NCI-H1694 treated with DMSO at 0.1 percent for 48 hours (cell line): ENCODE measurements around the gene SLC5A9.
A peak's percentile ranks its signal among the peaks of the same experiment; 100 is the strongest.
"Not testable (repeated sequence)": the region's sequence is repeated elsewhere in the genome, so short reads cannot be mapped to it uniquely, and the experiment has no call there.

ENCODE experiments used
- DNase-seq: peaks from one replicate; lab custom pipeline; 2025; lab: John Stamatoyannopoulos, UW

The SLC5A9 gene

GRCh38 chr1:48214366-48214765 is 8.2 kb upstream of the SLC5A9 start:
- not testable (repeated sequence) for DNase-seq

- DNase-seq, result no peak
These were observed 7.7 kb upstream of the SLC5A9 start for GRCh38 chr1:48214820-48215219.

- no peak for DNase-seq
These were observed 7.3 kb upstream of the SLC5A9 start for GRCh38 chr1:48215222-48215621.

GRCh38 chr1:48215889-48216288 is 6.6 kb upstream of the SLC5A9 start:
- no peak for DNase-seq

- DNase-seq, result no peak
These were observed 6.2 kb upstream of the SLC5A9 start for GRCh38 chr1:48216313-48216712.

- no peak for DNase-seq
These were observed 5.6 kb upstream of the SLC5A9 start for GRCh38 chr1:48216941-48217340.

GRCh38 chr1:48217856-48218255 is 4.7 kb upstream of the SLC5A9 start:
- no peak for DNase-seq

GRCh38 chr1:48219803-48220202 is 2.7 kb upstream of the SLC5A9 start:
- DNase-seq, result no peak

- no peak for DNase-seq
These were observed 1.4 kb upstream of the SLC5A9 start for GRCh38 chr1:48221122-48221521.

- DNase-seq, result no peak
These were observed 859 bp upstream of the SLC5A9 start for GRCh38 chr1:48221657-48222056.

- DNase-seq, result no peak
These were observed 1.1 kb downstream of the SLC5A9 start for GRCh38 chr1:48223366-48224240.

GRCh38 chr1:48224791-48225190 is 2.3 kb downstream of the SLC5A9 start:
- DNase-seq, result no peak

GRCh38 chr1:48225579-48225978 is 3.1 kb downstream of the SLC5A9 start:
- DNase-seq, result no peak

- DNase-seq, result no peak
These were observed 4.9 kb downstream of the SLC5A9 start for GRCh38 chr1:48227165-48228013.

GRCh38 chr1:48228156-48228555 is 5.6 kb downstream of the SLC5A9 start:
- no peak for DNase-seq

- DNase-seq, result no peak
These were observed 6.8 kb downstream of the SLC5A9 start for GRCh38 chr1:48229317-48229716.

- no peak for DNase-seq
These were observed 7.7 kb downstream of the SLC5A9 start for GRCh38 chr1:48230236-48230635.

- DNase-seq, result no peak
These were observed 10.2 kb downstream of the SLC5A9 start for GRCh38 chr1:48232722-48233121.

- no peak for DNase-seq
These were observed 11.4 kb downstream of the SLC5A9 start for GRCh38 chr1:48233666-48234485.

- DNase-seq, result no peak
These were observed 13.1 kb downstream of the SLC5A9 start for GRCh38 chr1:48235652-48236051.

- DNase-seq, result peak; percentile 29
These were observed 14.4 kb downstream of the SLC5A9 start for GRCh38 chr1:48236716-48237470.
